Measurements from ENCODE around the gene MRPL48.

DNA sequence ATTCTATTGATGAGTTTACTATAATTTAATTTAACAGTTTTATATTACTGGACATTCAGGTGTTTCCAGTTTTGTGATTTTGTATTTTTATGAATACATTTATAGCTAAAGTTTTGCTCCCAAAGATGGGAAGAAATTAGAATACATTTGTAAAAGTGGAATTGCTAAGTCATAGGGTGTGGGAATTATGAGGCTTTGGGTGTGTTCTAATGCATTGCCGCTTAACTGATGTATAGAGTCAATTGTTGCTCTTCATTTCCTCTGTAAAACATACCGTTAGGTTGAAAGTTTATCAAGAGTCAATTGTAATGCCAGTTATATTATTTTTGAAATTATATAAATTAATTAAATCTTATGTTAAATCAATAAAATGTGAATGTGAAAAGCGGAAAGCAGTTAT, 105.4 kb downstream of the MRPL48 start:
- TF ChIP-seq KDM5A (IDR thresholded peaks at IDR 0.05) (no peak), SMC3 (IDR thresholded peaks at IDR 0.05) (no peak), POLR2A (IDR thresholded peaks at IDR 0.05; ENCODE audit: low read length) (no peak), FOXS1 (CRISPR knock-in tag; IDR thresholded peaks at IDR 0.05) (no peak), NPAS2 (CRISPR knock-in tag; IDR thresholded peaks at IDR 0.05; ENCODE audit: borderline replicate concordance) (no peak), RAD21 (conservative IDR thresholded peaks at IDR 0.05 in 1 of 2, IDR thresholded peaks at IDR 0.05 in 1 of 2) (no peak), MYC (IDR thresholded peaks at IDR 0.05; ENCODE audit: borderline replicate concordance, low read length) (no peak)
- TF ChIP-seq, protein P1, sequence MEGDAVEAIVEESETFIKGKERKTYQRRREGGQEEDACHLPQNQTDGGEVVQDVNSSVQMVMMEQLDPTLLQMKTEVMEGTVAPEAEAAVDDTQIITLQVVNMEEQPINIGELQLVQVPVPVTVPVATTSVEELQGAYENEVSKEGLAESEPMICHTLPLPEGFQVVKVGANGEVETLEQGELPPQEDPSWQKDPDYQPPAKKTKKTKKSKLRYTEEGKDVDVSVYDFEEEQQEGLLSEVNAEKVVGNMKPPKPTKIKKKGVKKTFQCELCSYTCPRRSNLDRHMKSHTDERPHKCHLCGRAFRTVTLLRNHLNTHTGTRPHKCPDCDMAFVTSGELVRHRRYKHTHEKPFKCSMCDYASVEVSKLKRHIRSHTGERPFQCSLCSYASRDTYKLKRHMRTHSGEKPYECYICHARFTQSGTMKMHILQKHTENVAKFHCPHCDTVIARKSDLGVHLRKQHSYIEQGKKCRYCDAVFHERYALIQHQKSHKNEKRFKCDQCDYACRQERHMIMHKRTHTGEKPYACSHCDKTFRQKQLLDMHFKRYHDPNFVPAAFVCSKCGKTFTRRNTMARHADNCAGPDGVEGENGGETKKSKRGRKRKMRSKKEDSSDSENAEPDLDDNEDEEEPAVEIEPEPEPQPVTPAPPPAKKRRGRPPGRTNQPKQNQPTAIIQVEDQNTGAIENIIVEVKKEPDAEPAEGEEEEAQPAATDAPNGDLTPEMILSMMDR (IDR thresholded peaks at IDR 0.05) = no peak
- TF ChIP-seq, protein P2, sequence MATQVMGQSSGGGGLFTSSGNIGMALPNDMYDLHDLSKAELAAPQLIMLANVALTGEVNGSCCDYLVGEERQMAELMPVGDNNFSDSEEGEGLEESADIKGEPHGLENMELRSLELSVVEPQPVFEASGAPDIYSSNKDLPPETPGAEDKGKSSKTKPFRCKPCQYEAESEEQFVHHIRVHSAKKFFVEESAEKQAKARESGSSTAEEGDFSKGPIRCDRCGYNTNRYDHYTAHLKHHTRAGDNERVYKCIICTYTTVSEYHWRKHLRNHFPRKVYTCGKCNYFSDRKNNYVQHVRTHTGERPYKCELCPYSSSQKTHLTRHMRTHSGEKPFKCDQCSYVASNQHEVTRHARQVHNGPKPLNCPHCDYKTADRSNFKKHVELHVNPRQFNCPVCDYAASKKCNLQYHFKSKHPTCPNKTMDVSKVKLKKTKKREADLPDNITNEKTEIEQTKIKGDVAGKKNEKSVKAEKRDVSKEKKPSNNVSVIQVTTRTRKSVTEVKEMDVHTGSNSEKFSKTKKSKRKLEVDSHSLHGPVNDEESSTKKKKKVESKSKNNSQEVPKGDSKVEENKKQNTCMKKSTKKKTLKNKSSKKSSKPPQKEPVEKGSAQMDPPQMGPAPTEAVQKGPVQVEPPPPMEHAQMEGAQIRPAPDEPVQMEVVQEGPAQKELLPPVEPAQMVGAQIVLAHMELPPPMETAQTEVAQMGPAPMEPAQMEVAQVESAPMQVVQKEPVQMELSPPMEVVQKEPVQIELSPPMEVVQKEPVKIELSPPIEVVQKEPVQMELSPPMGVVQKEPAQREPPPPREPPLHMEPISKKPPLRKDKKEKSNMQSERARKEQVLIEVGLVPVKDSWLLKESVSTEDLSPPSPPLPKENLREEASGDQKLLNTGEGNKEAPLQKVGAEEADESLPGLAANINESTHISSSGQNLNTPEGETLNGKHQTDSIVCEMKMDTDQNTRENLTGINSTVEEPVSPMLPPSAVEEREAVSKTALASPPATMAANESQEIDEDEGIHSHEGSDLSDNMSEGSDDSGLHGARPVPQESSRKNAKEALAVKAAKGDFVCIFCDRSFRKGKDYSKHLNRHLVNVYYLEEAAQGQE (IDR thresholded peaks at IDR 0.05) = no peak
- TF ChIP-seq, protein P3, sequence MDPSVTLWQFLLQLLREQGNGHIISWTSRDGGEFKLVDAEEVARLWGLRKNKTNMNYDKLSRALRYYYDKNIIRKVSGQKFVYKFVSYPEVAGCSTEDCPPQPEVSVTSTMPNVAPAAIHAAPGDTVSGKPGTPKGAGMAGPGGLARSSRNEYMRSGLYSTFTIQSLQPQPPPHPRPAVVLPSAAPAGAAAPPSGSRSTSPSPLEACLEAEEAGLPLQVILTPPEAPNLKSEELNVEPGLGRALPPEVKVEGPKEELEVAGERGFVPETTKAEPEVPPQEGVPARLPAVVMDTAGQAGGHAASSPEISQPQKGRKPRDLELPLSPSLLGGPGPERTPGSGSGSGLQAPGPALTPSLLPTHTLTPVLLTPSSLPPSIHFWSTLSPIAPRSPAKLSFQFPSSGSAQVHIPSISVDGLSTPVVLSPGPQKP (IDR thresholded peaks at IDR 0.05; ENCODE audit: low read depth, low read length) = no peak

Data from A549 (cell line).